H1 (cell line): ENCODE results near the gene ARHGAP8. TPM values are rescaled to one million over a fixed set of nuclear protein-coding genes. Genes with fewer than 3 reads are reported as not detected.

Experiments used
- HDAC2 ChIP-seq, 2 experiments: fragments of 300-600 bp in 1 of 2; sonication (generic) in 1 of 2; IDR thresholded peaks; 2 replicates each; pipeline ENCODE4 v1.6.1; 2011 to 2012; ENCODE audit warnings: low read depth in 2 of 2, low read length in 2 of 2, mild to moderate bottlenecking in 2 of 2, moderate library complexity in 2 of 2, borderline replicate concordance in 1 of 2, inconsistent platforms in 1 of 2
- SRF ChIP-seq: IDR thresholded peaks from 2 replicates; pipeline ENCODE4 v1.6.1; 2011; ENCODE audit warnings: mild to moderate bottlenecking, low read depth, low read length, moderate library complexity
- polyA plus RNA-seq, 7 experiments: library from polyadenylated mRNA; depleted of rRNA in 3 of 7; stranded (reverse) in 5 of 7; unstranded in 2 of 7; fragments of >200 nt in 5 of 7; fragments of 200-250 nt in 2 of 7; gene quantifications; 1 replicate in 5 of 7; 2 replicates in 1 of 7; 4 replicates in 1 of 7; pipeline versions ENCODE4 v1.2.1 to v1.2.3, GENCODE V29; 2011 to 2013; ENCODE audit warnings: missing spikeins in 2 of 7, mixed read lengths in 2 of 7
- total RNA-seq: library from RNA; stranded (reverse); fragmentation: NEBNext Ultra II Directional; extraction: Animal tissue kit (Norgen Biotek cat#: 25700); gene quantifications from 2 replicates; pipeline ENCODE4 v1.2.1, GENCODE V29; 2021

The ARHGAP8 gene
- total and polyA plus RNA-seq, 2 of the 8 experiments (the other 6 are each of a cell fraction or from before 2014, with no cell fraction given): 35.6 to 47.7 TPM

GRCh38 chr22:44734278-44734677 is 18.1 kb upstream of the ARHGAP8 start (continued):
- TF ChIP-seq SRF (no peak), HDAC2 (IDR thresholded peaks at IDR 0.05; ENCODE audit: borderline replicate concordance in 1 of 2, low read depth in 2 of 2, low read length in 2 of 2) (no peak)
